ENCODE results near the gene DNPH1.

Gene DNPH1

DNA sequence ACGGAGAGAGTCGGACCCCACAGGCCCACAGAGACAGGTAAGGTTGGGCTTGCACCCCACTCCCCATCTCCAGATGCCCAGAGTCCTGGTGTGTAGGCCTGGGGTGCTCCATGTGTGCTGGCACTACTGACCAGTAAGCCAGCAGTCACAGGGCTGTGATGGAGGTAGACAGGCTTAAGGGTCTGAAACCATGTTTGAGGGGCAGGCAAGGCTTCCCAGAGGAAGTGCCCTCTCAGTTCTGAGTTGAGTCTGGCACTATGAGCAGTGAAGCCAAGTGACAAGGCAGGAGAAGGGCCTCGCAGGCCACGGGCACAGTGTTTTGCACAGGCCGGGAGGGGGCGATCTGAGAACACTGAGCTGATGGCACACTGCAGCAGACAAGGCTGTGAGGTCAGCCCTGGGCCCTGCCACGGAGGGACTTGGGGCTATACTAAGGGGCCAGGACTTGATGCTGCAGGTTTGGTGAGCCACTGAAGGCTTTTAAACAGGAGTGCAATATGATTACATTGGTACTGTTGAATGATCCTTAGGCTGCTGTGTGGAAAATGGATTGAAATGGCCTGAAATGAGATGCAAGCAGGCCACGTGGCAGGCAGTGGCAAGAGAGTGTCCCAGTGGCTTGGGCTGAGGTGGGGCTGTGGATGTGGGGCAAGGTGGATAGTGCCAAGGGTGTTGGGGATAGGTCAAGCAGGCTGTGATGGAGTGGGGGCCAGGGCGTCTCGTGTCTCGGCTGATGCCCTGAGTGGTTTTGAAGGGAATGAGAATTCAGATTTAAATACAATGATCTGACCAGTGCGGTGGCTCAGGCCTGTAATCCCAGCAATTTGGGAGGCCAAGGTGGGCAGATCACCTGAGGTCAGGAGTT, 34.3 kb upstream of the DNPH1 start:
- DNase-seq (ENCODE audit: low read depth) = peak; percentile 7
- TF ChIP-seq, protein P1, sequence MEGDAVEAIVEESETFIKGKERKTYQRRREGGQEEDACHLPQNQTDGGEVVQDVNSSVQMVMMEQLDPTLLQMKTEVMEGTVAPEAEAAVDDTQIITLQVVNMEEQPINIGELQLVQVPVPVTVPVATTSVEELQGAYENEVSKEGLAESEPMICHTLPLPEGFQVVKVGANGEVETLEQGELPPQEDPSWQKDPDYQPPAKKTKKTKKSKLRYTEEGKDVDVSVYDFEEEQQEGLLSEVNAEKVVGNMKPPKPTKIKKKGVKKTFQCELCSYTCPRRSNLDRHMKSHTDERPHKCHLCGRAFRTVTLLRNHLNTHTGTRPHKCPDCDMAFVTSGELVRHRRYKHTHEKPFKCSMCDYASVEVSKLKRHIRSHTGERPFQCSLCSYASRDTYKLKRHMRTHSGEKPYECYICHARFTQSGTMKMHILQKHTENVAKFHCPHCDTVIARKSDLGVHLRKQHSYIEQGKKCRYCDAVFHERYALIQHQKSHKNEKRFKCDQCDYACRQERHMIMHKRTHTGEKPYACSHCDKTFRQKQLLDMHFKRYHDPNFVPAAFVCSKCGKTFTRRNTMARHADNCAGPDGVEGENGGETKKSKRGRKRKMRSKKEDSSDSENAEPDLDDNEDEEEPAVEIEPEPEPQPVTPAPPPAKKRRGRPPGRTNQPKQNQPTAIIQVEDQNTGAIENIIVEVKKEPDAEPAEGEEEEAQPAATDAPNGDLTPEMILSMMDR (IDR thresholded peaks at IDR 0.05; ENCODE audit: control insufficient read depth, insufficient read depth, low read depth, low read length, missing control alignments) = peak; percentile 82
- H3K4me3 ChIP-seq (ENCODE audit: control insufficient read depth, low read depth, low read length) = no peak overlapping the region

DNA sequence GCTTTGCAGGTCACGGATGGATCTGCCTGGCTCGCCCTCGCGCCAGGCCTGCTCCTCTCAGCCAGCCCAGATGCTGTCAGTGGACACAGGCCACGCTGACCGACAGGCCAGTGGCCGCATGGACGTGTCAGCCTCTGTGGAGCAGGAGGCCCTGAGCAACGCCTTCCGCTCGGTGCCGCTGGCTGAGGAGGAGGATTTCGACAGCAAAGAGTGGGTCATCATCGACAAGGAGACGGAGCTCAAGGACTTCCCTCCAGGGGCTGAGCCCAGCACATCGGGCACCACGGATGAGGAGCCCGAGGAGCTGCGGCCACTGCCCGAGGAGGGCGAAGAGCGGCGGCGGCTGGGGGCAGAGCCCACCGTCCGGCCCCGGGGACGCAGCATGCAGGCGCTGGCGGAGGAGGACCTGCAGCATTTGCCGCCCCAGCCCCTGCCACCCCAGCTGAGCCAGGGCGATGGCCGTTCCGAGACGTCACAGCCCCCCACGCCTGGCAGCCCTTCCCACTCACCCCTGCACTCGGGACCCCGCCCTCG, 33.6 kb upstream of the DNPH1 start:
- no peak for DNase-seq (ENCODE audit: low read depth)
- TF ChIP-seq, protein P1 (IDR thresholded peaks at IDR 0.05; ENCODE audit: control insufficient read depth, insufficient read depth, low read depth, low read length, missing control alignments) = no peak
- H3K4me3 ChIP-seq (ENCODE audit: control insufficient read depth, low read depth, low read length) = no peak overlapping the region

DNA sequence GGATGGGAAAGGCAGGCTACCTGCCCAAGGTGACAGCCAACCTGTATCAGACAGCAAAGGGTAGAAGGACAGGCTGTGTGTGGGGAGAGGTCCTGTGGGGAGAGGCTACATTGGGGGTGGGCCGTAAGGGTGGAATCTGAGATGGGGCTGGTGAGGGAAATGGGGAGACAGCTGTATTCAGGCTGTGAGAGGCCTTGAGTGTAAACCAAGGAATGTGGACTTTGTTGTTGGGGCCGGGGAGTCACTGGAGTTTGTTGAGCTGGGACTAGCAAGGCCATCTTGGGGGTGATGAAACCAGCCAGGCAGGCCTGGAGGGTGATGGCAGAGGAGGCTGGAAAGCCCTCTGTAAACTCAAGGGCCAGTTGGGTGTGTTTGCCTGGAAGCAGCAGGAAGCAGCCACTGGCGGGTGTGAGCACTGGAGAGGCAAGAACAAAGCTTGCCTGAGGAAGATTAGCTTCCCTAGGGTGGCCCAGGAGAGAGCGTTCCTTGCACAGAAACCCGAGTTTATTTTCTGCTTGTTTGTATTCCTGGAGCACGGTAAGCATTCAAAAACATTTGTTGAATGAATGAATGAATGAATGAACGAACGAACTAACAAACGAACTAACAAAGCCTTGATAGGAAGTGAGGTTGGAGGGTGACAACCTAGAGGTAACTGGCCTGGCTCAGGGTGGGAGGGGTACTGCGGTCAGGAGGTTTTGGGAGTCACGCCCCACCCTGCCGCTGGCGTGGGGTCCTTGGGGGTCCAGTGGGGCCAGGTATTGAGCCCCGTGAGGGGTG, 32.9 kb upstream of the DNPH1 start:
- no peak for DNase-seq (ENCODE audit: low read depth)
- H3K4me3 ChIP-seq (ENCODE audit: control insufficient read depth, low read depth, low read length) = no peak overlapping the region
- TF ChIP-seq, protein P1 (IDR thresholded peaks at IDR 0.05; ENCODE audit: control insufficient read depth, insufficient read depth, low read depth, low read length, missing control alignments) = no peak

DNA sequence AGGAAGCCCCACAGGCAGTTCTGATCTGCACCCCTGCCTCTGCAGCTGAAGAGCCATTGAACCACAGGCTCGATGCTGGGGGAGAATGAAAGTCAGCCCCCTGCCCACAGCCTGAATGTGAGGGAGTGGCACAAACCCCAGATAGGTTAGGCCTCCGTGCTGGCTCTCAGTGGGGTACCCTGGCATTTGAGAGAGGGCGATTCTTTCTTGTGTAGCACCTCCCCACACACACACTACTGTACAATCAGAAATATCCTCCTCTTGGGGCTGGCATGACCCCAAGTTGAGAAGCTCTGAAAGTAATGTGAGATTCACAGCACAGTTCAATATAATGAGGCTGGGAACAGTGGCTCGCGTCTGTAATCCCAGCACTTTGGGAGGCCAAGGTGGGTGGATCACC, 31.9 kb upstream of the DNPH1 start:
- TF ChIP-seq, protein P1 (IDR thresholded peaks at IDR 0.05; ENCODE audit: control insufficient read depth, insufficient read depth, low read depth, low read length, missing control alignments) = no peak

DNA sequence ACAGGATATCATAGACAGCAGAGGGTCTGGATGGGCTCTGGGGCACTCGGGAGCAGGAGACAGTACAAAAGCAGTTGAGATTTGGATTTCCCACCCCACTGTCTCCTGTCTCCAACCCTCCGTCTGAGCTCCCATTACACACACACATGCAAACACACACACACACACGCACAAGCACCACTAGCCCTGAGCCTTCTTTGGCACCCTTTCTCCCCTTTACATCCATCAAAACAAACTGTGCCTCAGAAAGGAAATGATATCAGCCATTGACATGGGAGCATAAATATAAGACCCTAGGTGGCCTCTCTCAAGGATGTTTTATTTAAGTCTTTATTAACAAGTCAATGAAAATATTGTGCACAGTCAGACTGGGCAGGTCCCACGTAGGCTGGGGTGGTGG, 31.5 kb upstream of the DNPH1 start:
- no peak for DNase-seq (ENCODE audit: low read depth)
- H3K4me3 ChIP-seq (ENCODE audit: control insufficient read depth, low read depth, low read length) = no peak overlapping the region
- TF ChIP-seq, protein P1 (IDR thresholded peaks at IDR 0.05; ENCODE audit: control insufficient read depth, insufficient read depth, low read depth, low read length, missing control alignments) = no peak

More for the DNA sequence above, 31.9 kb upstream of the DNPH1 start:
- DNase-seq (ENCODE audit: low read depth) = no peak
- no peak overlapping the region for H3K4me3 ChIP-seq (ENCODE audit: control insufficient read depth, low read depth, low read length)

DNA sequence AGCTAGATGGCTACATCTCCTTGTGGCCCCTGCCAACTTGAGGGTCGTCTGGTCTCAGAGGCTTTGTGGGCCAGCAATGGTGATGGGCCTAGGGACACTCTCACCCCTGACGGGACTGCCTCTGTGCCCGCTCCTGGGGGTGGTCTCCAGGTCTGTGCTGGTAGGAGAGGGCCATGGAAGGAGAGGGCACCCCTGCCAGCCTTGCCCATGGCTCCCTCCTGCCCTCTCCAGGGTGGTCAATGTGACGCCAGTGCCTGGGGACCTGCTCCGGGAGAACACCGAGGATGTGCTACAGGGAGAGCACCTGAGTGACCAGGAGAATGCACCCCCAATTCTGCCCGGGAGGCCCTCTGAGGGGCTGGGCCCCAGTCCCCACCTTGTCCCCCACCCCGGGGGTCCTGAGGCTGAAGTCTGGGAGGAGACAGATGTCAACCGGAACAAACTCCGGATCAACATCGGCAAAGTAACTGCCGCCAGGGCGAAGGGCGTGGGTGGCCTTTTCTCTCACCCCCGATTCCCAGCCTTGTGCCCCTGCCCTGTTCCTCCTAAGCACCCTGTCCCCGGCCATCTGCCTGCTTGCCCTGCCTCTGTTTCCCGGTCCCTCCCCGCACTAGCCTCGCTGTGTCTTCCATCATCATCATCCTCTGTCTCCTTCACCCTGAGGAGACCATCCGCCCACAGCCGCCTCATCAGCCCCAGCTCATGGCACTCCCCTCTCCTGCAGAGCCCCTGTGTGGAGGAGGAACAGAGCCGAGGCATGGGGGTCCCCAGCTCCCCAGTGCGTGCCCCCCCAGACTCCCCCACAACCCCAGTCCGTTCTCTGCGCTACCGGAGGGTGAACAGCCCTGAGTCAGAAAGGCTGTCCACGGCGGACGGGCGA, 29.8 kb upstream of the DNPH1 start:
- no peak for DNase-seq (ENCODE audit: low read depth)
- TF ChIP-seq, protein P1 (IDR thresholded peaks at IDR 0.05; ENCODE audit: control insufficient read depth, insufficient read depth, low read depth, low read length, missing control alignments) = no peak
- no peak overlapping the region for H3K4me3 ChIP-seq (ENCODE audit: control insufficient read depth, low read depth, low read length)

Measured in AG09309 (cell line).